Raji (cell line): ENCODE results near the gene MRTFA.

Experiments
- POLR2A ChIP-seq: IDR thresholded peaks from 2 replicates; pipeline ENCODE4 v1.6.1; 2011; ENCODE audit warnings: low read depth, low read length, control low read depth; ENCODE audit not compliant: insufficient read depth

MRTFA gene

GRCh38 chr22:40388231-40388630 is 248.3 kb downstream of the MRTFA start:
- no peak for TF ChIP-seq POLR2A

DNA sequence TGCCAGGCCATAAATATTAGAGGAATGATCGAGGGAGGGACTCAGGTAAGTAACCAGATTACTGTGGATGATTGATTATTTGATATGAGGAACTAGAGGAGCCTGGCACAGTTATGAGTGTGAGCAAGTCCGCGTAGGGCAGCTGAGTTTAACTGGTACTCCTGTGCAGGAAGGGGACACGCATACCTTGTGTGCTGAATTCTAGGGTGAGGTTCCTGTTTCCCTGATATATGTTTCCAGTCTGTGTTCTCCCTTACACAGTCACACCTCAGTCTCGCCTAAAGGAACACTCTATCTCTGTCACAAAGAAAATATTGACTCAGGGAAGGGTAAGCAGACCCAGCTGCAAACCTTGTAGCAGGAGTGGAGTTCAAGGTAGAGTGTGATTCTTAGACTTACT is 248.8 kb downstream of the MRTFA start:
- TF ChIP-seq POLR2A: no peak

- TF ChIP-seq POLR2A: no peak
These were observed 251.3 kb downstream of the MRTFA start for GRCh38 chr22:40385036-40385782.

GRCh38 chr22:40383905-40384304 is 252.6 kb downstream of the MRTFA start:
- no peak for TF ChIP-seq POLR2A

- TF ChIP-seq POLR2A: no peak
These were observed 255.1 kb downstream of the MRTFA start for GRCh38 chr22:40381461-40381860.

GRCh38 chr22:40377931-40378330 is 258.6 kb downstream of the MRTFA start:
- TF ChIP-seq POLR2A: no peak

GRCh38 chr22:40376149-40376548 is 260.4 kb downstream of the MRTFA start:
- TF ChIP-seq POLR2A: no peak

GRCh38 chr22:40374567-40374966 is 262.0 kb downstream of the MRTFA start:
- TF ChIP-seq POLR2A: no peak

DNA sequence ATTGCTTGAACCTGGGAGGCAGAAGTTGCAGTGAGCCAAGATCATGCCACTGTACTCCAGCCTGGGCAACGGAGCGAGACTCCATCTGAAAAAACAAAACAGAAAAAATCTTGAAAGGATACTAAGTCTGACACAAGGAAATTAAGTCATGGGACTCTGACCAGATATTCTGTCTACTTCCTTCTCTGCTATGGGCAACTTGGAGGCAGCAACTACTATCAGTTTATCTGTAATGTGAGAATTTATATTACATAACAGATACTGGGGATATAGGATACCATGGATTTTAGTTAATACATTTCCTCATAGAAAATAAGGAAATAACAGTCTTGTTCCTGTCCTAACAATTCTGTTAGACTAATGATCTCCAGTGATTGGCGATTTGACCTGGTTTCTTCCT is 267.7 kb downstream of the MRTFA start:
- no peak for TF ChIP-seq POLR2A

DNA sequence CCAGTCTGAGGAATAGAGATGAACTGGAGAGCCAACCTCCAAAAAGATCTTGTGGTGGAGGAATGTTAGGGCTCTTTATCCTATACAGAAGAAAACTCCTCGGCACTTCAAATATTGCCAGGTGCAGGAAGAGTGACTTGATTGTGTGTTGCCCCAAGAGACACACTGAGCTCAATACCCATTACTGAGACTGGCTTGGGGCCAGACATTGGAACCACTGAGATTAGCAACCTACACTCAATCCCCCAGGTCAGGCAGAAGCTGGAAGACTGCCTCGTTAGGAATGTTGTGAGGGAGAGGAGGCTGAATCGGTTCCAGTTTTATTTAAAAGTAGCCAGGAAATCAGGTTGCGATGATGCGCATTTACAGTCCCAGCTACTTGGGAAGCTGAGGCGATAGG is 268.5 kb downstream of the MRTFA start:
- no peak for TF ChIP-seq POLR2A

GRCh38 chr22:40367342-40367741 is 269.2 kb downstream of the MRTFA start:
- TF ChIP-seq POLR2A: no peak

DNA sequence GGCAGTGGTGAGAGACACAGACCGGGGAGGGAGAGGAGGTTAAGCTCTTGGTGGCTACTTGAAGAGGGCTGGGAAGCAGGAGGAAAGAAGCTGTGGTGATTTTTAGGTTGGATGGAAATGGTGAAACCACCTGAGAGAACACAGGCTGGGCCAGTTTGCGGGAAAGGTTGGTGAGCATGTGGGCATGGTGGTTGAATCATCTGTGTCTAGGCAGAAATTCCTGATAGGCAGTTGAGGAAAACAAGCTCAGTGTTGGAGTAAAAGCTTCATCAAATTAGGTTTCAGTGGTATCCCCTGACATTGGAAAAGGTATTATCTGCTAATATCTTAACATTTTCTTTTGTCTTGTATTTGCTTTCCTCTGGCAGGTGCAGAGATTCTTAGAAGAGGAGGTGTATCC is 270.5 kb downstream of the MRTFA start:
- TF ChIP-seq POLR2A: no peak

DNA sequence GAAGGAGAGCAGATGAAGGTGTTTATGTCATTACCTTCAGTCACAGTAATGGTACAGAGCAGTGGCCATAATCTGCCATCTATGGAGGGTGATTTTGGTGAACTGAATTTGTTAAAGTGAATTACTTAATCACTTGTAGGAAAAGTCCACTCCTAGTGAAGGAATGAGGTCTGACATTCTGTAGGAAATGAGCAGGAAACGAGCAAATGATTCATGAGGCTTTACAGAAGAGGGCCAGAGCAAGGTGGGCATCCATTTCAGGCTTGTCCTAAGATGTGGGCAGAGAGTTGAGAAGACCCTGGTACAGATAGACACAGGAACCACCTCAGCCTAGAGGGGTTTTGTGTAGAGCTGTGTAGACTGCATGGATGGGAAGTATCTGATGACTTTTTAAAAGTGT is 272.1 kb downstream of the MRTFA start:
- no peak for TF ChIP-seq POLR2A

GRCh38 chr22:40363059-40363458 is 273.5 kb downstream of the MRTFA start:
- no peak for TF ChIP-seq POLR2A

DNA sequence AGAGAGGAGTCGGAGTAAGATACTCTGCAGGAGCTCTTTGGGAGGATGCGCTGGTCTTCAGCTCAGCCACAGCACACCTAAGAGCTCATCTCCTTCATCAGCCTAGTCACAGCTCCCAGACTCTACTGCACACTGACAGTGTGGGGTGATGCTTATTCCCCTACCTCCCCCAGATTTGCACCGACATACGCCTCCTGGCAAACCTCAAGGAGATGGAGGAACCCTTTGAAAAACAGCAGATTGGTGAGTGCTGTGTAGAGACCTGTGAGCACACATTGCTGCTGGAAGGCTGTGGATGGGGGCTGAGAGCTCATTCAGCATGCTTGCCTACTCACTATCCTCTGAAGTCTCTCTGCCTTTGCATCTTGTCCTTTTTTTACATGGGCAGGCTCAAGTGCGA is 275.4 kb downstream of the MRTFA start:
- TF ChIP-seq POLR2A: no peak
